GM19043 (cell line): ENCODE measurements around the gene UQCC5.
"Not testable (repeated sequence)": the region's sequence is repeated elsewhere in the genome, so short reads cannot be mapped to it uniquely, and the experiment has no call there.

ENCODE experiments used
- ATAC-seq: cut with Tn5 transposase; IDR thresholded peaks from one replicate; pipeline ENCODE4 v1.9.1; 2021; ENCODE audit warnings: low read depth; ENCODE audit not compliant: unreplicated experiment

Gene UQCC5

DNA sequence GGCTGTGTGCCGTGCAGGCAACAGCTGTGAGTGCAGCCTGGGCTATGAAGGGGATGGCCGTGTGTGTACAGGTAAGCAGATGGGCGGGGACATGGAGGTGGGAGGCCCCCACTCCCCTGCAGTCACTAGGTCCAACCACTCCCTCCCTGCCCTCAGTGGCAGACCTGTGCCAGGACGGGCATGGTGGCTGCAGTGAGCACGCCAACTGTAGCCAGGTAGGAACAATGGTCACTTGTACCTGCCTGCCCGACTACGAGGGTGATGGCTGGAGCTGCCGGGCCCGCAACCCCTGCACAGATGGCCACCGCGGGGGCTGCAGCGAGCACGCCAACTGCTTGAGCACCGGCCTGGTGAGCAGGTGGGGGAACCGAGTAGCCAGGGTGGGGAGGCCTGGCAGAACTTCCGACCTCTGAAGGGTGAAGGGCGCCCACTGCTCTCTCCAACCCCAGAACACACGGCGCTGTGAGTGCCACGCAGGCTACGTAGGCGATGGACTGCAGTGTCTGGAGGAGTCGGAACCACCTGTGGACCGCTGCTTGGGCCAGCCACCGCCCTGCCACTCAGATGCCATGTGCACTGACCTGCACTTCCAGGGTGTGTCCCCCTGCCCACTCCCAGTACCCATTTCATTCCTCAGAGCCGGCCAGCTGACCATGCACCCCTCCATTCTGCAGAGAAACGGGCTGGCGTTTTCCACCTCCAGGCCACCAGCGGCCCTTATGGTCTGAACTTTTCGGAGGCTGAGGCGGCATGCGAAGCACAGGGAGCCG lies 14.3 kb upstream of the UQCC5 start:
- ATAC-seq: no peak

DNA sequence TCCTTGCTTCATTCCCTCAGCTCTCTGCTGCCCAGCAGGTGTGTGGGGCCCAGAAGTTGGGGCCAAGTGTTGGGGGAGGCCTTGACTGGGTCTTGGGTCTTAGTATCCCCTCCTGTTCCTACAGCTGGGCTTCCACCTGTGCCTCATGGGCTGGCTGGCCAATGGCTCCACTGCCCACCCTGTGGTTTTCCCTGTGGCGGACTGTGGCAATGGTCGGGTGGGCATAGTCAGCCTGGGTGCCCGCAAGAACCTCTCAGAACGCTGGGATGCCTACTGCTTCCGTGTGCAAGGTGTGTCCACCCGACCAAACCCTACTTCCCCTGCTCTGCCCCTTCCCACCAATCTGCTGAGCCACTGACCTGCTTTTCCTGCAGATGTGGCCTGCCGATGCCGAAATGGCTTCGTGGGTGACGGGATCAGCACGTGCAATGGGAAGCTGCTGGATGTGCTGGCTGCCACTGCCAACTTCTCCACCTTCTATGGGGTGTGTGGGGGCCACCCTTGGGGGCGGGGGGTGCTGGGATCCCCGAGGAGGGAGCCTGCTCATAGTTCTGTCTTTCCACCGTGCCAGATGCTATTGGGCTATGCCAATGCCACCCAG lies 13.7 kb upstream of the UQCC5 start:
- ATAC-seq: no peak

DNA sequence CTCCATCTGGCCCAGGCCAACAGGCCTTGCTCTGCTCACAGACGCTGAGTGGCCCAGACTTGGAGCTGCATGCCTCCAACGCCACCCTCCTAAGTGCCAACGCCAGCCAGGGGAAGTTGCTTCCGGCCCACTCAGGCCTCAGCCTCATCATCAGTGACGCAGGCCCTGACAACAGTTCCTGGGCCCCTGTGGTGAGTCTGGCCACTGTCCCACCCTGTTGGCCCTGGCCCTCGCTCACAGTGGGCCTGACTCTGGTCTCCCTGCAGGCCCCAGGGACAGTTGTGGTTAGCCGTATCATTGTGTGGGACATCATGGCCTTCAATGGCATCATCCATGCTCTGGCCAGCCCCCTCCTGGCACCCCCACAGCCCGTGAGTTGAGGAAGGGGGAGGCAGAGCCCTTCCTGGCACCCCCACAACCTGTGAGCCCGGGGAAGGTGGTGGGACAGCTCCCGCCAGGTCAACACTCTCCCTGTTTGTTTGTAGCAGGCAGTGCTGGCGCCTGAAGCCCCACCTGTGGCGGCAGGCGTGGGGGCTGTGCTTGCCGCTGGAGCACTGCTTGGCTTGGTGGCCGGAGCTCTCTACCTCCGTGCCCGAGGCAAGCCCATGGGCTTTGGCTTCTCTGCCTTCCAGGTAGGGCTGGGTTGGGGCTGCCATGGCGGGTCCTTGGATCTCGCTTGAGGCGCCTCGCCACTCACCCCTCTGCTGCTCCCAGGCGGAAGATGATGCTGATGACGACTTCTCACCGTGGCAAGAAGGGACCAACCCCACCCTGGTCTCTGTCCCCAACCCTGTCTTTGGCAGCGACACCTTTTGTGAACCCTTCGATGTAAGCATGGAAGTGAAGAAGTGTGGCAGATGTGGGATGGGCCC lies 12.8 kb upstream of the UQCC5 start:
- no peak for ATAC-seq

DNA sequence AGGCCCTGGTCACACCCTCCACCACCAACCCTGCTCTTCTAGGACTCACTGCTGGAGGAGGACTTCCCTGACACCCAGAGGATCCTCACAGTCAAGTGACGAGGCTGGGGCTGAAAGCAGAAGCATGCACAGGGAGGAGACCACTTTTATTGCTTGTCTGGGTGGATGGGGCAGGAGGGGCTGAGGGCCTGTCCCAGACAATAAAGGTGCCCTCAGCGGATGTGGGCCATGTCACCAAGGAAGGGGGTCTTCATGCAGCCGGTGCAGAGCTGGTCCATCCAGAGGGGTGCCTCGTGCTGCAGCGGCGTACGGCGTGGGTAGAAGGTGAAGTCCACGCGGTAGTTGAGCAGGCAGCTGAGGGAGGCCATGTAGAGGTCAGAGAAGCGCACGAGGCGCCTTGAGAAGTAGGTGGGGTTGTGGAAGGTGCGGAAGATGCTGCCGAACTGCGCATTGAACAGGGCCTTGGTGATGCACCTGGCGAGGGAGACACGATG lies 12.1 kb upstream of the UQCC5 start:
- ATAC-seq: no peak

DNA sequence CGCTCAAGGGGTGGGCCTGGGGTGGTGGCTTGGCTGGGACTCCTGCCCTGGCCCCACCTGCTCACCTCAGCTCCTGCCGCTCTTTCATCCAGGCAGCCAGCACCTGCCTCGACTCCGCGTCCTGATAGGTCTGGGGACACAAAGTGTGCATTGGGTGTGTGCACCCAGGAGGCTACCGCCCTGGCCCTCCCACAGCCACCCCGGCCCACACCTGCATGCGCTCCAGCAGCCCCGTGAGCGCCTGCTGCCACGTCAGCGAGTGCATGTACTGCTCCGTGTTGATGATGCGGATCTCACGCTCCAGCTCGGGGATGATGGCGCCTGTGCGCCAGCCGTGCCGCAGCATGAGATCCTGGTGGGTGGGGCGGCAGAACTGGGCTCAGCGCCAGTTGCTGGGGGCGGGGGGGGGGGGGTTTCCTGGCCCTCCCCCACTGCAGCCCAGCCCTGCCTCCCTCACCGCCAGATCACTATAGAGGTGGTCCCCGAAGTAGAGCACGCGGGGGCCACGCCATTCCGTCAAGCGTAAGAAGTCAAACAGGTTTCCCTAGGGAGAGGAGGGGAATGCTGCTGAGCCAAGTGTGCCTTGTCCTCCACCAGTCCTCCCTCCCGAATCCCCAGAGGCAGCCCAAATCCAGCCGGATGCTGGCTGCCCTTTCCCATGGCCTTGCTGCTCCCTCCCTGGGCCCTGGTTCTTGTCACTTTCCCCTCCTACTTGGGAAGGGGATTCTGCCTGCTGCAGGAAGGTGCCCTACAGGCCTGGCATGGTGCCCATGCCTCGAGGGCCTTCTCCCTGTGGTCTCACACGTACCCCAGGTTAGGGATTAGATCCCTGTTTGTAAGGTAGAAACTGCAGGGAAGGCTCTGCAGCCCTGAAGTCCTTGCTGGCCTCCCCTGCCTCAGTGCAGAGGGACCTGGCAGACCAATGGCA lies 11.4 kb upstream of the UQCC5 start:
- ATAC-seq: no peak

DNA sequence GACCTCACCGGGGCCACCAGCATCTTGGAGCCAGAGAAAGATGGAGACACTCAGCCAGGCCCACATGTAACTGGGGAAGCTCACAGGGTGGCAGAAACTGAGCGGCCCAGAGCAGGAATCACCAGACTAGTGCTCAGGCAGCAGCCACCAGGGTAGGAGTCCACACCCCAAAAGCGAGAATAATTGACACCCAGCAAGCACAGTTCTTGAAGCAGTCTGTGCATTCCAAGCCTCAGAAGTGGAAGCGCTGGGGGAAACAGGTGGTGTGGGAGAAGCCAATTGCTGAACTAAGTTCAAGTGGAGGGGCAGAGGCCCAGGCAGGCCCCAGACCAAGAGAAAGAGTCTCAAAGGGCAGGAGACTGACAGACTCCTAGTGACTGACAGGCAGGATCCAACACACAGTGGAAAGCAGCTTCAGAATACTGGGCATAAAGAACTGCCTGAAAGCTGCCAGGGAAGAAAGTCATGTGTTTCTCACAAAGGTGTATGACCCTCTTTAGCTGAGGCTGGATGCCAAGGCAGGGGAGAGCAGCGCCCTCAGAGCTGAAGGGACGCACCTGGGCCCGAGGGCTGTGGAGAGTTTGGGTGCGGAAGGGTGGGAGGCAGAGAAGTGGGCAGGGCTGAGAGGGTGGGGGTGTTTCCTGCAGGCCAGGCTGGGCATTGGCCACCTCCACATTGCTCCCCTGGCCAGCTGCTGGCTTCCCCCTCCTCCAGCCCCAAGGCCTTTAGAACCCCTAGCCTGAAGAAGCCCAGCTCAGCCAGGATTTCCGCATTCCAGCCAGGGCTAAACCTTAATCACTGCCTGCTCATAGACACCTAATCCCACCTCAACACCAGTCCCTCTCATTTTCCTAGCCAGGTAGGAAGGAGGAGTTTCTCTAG lies 10.5 kb upstream of the UQCC5 start:
- no peak for ATAC-seq

DNA sequence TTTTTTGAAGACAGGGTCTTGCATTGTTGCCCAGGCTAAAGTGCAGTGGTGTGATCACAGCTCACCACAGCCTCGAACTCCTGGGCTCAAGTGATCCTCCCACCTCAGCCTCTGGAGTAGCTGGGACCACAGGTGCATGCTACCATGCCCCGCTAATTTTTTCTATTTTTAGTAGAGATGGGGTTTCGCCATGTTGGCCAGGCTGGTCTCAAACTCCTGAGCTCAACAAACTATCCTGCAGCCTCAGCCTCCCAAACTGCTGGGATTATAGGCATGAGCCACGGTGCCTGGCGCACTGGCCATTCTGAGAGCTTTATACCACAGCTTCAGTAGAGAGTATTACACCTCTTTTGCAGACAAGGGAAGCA lies 9.8 kb upstream of the UQCC5 start:
- not testable (repeated sequence) for ATAC-seq

DNA sequence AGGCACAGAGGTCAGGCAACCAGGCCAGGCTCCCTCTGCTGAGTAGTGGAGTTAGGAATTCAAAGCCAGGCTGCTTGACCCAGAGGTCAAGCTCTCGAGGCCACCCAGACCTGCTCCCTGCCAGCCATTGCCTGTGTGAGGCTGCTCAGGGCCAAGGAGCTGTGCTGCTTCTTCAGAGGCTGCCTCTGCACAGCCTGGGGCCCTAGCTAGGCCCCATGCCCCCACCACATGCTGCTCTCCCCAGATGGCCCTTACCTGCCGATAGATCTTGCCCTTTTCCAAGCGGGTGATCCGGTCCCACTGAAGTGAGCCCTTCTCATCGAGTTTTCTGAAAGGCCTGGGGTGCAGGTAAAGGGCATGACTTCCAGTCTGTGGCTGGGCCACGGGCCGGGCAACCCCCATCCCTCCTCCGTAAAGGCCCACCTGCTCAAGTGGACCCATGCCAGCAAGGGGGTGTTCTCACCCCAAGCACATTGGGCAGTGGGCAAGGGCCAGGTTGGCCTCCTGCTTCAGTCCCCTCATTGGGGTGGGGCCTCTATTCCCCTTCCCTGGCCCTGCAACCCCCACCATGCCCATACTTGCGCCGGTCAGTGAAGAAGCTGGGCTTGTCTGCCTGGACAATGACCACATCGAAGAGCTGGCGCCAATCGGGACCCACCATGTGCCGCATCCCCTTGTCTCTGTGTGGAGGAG lies 9.2 kb upstream of the UQCC5 start:
- no peak for ATAC-seq

DNA sequence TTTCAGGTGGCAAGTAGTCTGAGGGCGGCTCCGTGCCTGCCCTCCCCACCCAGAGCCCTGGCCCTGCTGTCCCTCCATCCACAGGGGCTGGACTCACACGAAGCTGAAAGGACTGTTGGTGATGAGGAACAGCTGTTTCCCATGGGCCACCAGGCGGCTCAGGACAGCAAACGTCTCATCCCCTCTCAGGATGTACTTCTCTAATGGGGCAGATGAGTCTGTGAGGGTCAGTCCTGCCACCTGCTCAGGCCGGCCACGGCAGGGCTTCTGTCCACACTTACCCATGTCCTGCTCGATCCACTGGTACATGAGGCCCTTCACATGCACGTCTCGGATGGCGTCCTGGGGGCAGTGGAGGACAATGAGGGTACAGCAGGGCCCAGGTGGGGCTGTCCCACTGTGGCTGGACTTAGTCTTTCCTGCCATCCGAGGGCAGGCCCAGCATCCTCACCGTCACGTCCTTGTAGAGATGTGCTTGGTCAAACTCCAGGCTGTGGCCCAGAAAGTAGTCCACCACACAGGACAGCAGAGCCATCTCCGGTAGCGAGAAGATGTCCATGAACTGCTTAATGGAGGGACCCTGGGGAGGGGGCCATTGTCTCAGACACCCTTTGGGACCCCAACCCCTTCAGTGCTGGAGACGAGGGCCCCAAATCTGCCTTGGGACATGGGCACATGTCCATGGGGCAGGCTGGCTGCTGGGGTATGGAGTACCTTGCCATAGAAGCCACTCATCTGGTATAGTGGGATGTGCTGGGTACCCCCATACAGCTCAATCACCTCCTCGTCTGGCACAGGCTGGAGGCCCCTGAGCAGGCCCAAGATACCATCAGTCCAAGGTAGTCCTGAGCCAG lies 8.4 kb upstream of the UQCC5 start:
- ATAC-seq: no peak

DNA sequence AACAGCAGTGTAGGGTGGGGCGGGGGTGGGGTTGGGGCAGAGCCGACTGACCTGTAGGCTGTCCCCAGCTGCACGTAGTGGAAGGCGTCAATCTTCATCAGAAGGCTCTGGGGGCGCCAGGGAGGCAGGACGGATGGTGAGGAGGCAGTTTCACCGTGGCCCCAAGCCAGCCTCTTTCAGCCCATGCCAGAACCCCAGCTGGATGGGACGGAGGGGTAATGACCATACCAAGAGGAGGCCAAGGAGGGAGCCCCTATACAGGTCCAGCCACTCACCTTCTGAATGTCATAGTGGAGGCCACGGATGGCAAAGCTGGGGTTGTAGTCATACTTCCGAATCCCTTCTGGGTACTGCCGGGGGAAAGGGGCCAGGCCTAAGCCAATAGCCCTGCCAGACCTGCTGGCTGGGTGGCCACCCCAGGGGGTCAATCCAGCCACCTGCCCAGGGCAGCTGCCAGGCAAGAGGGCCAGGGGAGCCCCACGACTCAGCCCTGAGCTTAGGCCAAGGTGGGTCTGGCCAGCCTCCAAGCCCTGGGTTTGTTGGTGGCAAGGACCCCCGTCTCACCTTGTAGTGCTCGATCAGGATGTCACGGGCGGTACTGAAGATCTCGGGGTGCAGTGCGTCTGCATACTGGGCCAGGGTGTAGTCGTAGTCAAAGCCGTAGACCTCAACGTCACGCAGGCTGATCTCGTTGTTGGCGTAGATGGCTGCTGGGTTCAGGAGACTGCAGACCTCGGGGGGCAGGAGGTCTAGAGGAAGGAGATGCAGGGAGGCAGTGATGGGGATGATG lies 7.6 kb upstream of the UQCC5 start:
- no peak for ATAC-seq

DNA sequence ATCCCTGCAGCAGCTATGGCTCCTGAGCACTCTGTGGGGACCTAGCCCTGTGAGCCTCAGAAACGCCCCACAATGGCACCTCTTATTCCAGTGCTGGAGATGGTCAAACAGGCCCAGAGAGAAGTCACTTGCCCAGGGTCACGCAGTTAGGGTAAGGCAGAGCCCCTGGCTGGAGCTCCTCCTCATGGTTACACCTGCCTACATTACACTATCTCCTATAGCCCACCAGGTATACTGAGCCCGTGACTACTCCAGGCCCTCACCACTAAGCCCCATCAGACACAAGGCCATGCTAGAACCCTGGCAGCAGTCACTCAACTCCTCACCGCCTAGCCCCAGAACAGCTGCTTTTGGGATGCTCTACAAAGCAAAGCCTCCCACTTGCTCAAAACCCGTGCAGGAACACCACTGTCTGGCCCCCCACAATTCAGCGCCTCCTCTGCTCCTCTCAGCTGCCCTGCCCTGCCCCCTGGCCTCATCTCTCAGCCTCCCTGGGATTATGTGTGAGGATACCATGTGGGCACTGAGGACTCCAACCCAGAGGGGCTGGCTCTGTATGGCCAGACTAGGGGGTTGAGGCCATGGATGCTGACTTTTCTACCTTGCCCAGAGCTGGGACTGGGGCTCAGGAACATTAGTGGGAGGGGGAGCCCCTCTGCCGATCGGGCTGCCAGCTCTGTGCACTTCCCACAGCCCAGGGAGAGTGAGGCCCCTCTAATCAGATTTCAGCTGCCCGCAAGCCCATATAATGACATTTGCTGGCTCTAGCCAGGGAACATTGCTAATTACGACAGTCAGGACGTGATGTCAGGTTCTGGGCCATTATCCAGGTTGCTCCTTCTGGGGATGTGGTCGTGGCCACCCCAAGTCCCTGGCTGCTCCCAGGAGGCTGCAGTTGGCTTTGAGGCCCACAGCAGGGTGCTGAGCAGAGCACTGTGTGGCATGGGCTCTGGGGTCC lies 6.8 kb upstream of the UQCC5 start:
- no peak for ATAC-seq

DNA sequence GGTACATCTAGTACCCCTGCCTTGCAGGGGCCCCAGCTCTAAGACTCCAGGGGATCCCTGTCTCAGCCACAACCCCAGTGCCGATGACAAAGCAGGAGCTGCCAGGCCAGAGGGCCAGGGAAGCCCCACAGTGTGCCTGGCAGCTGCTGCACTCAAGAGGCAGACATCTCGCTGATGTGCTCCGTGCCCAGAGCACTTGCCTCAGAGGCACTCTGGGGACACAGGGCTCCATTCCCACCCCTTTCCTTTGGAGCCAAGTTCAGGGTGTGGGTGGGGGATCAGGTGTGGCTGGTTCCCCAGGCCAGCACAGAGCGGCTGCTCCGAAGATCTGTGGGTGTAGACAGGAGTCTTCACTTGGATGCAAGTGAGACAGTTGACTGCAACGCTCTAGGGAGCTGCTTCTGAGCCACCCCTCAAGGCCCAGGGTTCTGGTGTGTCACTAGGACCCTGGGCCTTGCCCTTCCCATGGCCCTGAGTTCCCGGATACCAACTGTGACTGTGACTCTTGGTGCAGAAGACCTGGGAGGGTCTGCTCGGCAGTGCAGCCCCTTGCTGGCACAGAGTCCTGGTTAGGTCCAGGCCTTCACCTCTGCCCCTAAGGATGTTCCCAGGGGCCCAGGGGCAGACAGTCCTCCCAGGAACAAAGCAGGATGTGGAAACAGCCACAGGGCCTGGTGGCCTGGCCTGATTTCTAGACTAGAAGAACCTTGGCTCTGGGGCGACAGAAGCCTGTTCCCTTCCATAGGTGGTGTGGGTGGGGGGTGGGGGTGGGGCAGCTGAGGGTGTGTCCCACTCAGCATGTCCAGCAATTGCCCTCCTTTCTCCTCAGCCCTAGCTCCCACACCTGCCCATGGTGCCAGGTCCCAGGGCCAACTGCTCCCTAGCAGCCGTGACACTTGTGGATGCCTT lies 5.2 kb upstream of the UQCC5 start:
- no peak for ATAC-seq

DNA sequence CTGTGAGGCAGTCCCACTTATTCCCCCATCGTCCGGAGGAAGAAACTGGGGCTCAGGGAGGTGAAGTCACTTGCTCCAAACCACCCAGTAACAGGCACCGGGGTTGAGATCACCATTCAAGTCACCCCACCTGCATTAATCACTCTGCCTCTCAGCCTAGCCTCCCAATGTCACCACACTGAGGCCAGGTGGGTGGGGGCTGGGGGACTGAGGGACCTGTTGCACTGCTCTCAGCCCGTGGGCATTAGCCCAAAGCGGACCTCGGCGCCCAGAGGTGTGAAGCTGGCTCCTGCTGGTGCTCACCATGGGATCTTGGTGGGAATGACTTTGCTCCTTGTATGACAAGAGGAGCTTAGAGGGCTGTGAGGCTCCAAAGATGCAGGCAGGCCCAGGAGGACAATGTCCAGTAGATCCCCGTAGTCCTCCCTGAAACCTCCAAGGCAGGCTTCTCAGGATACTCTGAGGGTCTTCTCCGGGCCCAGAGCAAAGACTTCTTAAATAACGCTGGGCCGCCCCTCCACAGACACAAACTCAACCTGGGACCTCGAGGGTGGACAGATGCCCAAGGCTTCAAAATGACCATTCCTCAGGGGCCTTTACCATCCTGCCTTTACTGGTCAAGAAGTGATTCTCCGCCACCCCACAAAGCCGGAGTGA lies 4.4 kb upstream of the UQCC5 start:
- ATAC-seq: no peak

DNA sequence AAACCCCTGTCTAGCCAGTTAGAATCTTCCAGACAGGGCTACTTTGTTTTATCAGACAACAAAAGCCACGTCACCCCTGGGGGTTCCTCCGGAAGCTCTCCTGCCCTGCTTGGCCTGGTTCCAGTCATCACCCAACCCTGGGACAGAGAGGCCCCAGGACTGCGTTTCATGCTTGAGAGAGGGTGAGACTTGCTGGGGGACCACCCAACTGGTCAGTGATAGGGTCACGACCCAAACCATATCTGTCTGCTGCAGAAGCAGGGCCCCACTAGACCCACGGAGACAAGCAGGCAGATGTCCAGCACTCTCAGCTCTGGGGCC lies 3.9 kb upstream of the UQCC5 start:
- no peak for ATAC-seq
